ENCODE measurements around the gene CLDN4.

GRCh38 chr7:73823873-73824592 lies 6.8 kb upstream of the CLDN4 start:
- TF ChIP-seq CTCF (conservative IDR thresholded peaks at IDR 0.05; ENCODE audit: low read depth, low read length), result no peak
- no peak for TF ChIP-seq EZH2 (IDR thresholded peaks at IDR 0.05; ENCODE audit: borderline replicate concordance, low read depth, low read length, poor library complexity, severe bottlenecking)

Data from A673 (cell line).